GM10248 (cell line): ENCODE measurements around the gene ICE2.

Experiments used
- CTCF ChIA-PET: fragments of 300-600 bp; sonication (Branson Sonifier 250); formaldehyde crosslinking; extraction: SDS; loops from one replicate; lab custom pipeline; 2021; ENCODE audit warnings: antibody characterized with exemption; lab: Yijun Ruan, JAX
- POLR2A ChIA-PET: fragments of 350-650 bp; sonication (Branson Sonifier 250); formaldehyde crosslinking; extraction: SDS; loops from one replicate; lab custom pipeline; 2020; ENCODE audit warnings: antibody characterized with exemption; lab: Yijun Ruan, JAX
- DNase-seq: peaks from one replicate; pipeline ENCODE4 v3.0.0; 2012; ENCODE audit errors: extremely low spot score
- CTCF ChIP-seq: IDR thresholded peaks from 2 replicates; pipeline ENCODE4 v1.5.1; 2012; ENCODE audit warnings: mild to moderate bottlenecking, low read depth; ENCODE audit errors: extremely low read depth, missing control alignments, control extremely low read depth

The ICE2 gene

GRCh38 chr15:60476713-60477112 lies 2.2 kb downstream of the ICE2 start:
- no peak for TF ChIP-seq CTCF
- DNase-seq: no peak
- POLR2A ChIA-PET: no interaction called here
- CTCF ChIA-PET: no interaction called here

- no peak for DNase-seq
- ChIA-PET CTCF (no interaction called here), POLR2A (no interaction called here)
- TF ChIP-seq CTCF: no peak
These were observed 5.8 kb downstream of the ICE2 start for GRCh38 chr15:60473135-60473534.

- ChIA-PET CTCF (interaction anchor here (1.1 to 1.7 kb wide), 5 partner anchors 17 to 112 kb away, joined by 3 to 6 read pairs (median 3); no protein-coding TSS in a partner anchor), POLR2A (no interaction called here)
- no peak for TF ChIP-seq CTCF
- no peak for DNase-seq
These were observed 7.6 kb downstream of the ICE2 start for GRCh38 chr15:60471314-60471713.

- no peak for DNase-seq
- no peak for TF ChIP-seq CTCF
- CTCF ChIA-PET: interaction anchor here (1.1 to 1.4 kb wide), 3 partner anchors 16 to 111 kb away, joined by 3 read pairs; no protein-coding TSS in a partner anchor
- POLR2A ChIA-PET: no interaction called here
These were observed 8.9 kb downstream of the ICE2 start for GRCh38 chr15:60469893-60470641.

GRCh38 chr15:60464836-60465630 lies 13.9 kb downstream of the ICE2 start:
- no peak for DNase-seq
- POLR2A ChIA-PET: no interaction called here
- CTCF ChIA-PET: interaction anchor here (0.8 to 1.9 kb wide), 4 partner anchors 8 to 134 kb away, joined by 3 to 4 read pairs (median 4); no protein-coding TSS in a partner anchor
- TF ChIP-seq CTCF: no peak

GRCh38 chr15:60462027-60462426 lies 16.9 kb downstream of the ICE2 start:
- no peak for DNase-seq
- no peak for TF ChIP-seq CTCF
- POLR2A ChIA-PET: no interaction called here
- CTCF ChIA-PET: no interaction called here
